Spleen (tissue), 11 donors: Measurements from ENCODE around the gene USP30. TPM values are rescaled to one million over a fixed set of nuclear protein-coding genes. Genes with fewer than 3 reads are reported as not detected.
A peak's percentile ranks its signal among the peaks of the same experiment; 100 is the strongest.

Experiments used
- DNase-seq: peaks from one replicate; pipeline ENCODE4 v3.0.0-alpha.2; 2020
- H3K27ac ChIP-seq, 8 donors: fragments of 200-600 bp; sonication (generic) in 7 of 8; 1 replicate in 4 of 8; 2 replicates in 4 of 8; pipeline versions ENCODE4 v1.5.0 to v1.8.0; 2016 to 2021; ENCODE audit warnings: inconsistent platforms in 4 of 8, mild to moderate bottlenecking in 4 of 8, moderate library complexity in 1 of 8
- H3K27me3 ChIP-seq, 7 donors: fragments of 200-600 bp; sonication (generic) in 6 of 7; replicated peaks in 1 of 7; 1 replicate in 4 of 7; 2 replicates in 3 of 7; pipeline versions ENCODE4 v1.5.0 to v1.8.0; 2016 to 2021; ENCODE audit warnings: inconsistent platforms in 3 of 7, mild to moderate bottlenecking in 1 of 7
- H3K36me3 ChIP-seq, 6 donors: fragments of 200-600 bp; sonication (generic) in 5 of 6; 1 replicate in 4 of 6; 2 replicates in 2 of 6; pipeline versions ENCODE4 v1.5.0 to v1.8.0; 2016 to 2021; ENCODE audit warnings: inconsistent platforms in 2 of 6
- H3K4me1 ChIP-seq, 6 donors: fragments of 200-600 bp; sonication (generic) in 5 of 6; 1 replicate in 3 of 6; 2 replicates in 3 of 6; pipeline versions ENCODE4 v1.5.0 to v1.8.0; 2016 to 2021; ENCODE audit warnings: inconsistent platforms in 3 of 6
- H3K4me3 ChIP-seq, 8 donors: fragments of 200-600 bp; sonication (generic) in 7 of 8; 1 replicate in 4 of 8; 2 replicates in 4 of 8; pipeline versions ENCODE4 v1.5.0 to v1.8.0; 2016 to 2021; ENCODE audit warnings: inconsistent platforms in 4 of 8, mild to moderate bottlenecking in 4 of 8, moderate library complexity in 2 of 8
- H3K9me3 ChIP-seq, 8 donors: fragments of 200-600 bp; sonication (generic) in 7 of 8; 1 replicate in 4 of 8; 2 replicates in 4 of 8; pipeline versions ENCODE4 v1.5.0 to v1.8.0; 2016 to 2021; ENCODE audit warnings: inconsistent platforms in 4 of 8
- POLR2A ChIP-seq, 3 donors: fragments of 450-650 bp; IDR thresholded peaks; one replicate each; pipeline ENCODE4 v1.5.1; 2017; ENCODE audit warnings: antibody characterized with exemption in 3 of 3, mild to moderate bottlenecking in 1 of 3
- POLR2AphosphoS5 ChIP-seq, 3 donors: sonication (generic); formaldehyde crosslinking; IDR thresholded peaks; one replicate each; pipeline ENCODE4 v1.5.1; 2017; ENCODE audit warnings: antibody characterized with exemption in 3 of 3
- WGBS, 5 donors: extraction: QIAGEN DNeasy Blood & Tissue Kit in 3 of 5; methylation state at CpG; one replicate each; pipeline versions ENCODE4 v1.1.5 to v1.1.7; 2013 to 2018; 5-methylcytosine and 5-hydroxymethylcytosine counted together
- intact Hi-C: fragments of 100-400 bp; cut with DNase I; formaldehyde crosslinking; loops from one replicate; pipeline ENCODE4 v1.15.0; 2023; ENCODE audit warnings: low total_unique reads
- polyA plus RNA-seq, 3 donors: library from polyadenylated mRNA; stranded (reverse); fragments of 200-250 nt; gene quantifications; one replicate each; pipeline ENCODE4 v1.2.1, GENCODE V29; 2013
- total RNA-seq, 7 donors: library from RNA; depleted of rRNA in 3 of 7; stranded (reverse); fragments of >200 nt in 3 of 7; fragmentation: NEBNext Ultra II Directional in 4 of 7; extraction: Animal tissue kit (Norgen Biotek cat#: 25700) in 4 of 7; gene quantifications; one replicate each; pipeline versions ENCODE4 v1.1.0 to v1.2.1, GENCODE V29; 2016 to 2021
- TF ChIP-seq, protein P1 (sequence below), 11 experiments: fragments of 200-600 bp in 7 of 11; fragments of 450-650 bp in 4 of 11; sonication (generic) in 4 of 11; IDR thresholded peaks in 8 of 11; conservative IDR thresholded peaks in 3 of 11; 1 replicate in 7 of 11; 2 replicates in 4 of 11; pipeline versions ENCODE4 v1.4.0 to v1.8.0; 2016 to 2021; ENCODE audit warnings: antibody characterized with exemption in 11 of 11, inconsistent platforms in 4 of 11, mild to moderate bottlenecking in 1 of 11
- donor health status: healthy with polysubstance abuse.
- donor health status: DM: no; HTN: no; CAD: no; lungs with moderate emphysema.
- donor health status: DM: no; HTN: no; CAD: no.
- donor health status: Bipolar disorder and iron deficiency.
- donor health status: healthy.
- donor health status: DM: no; HTN: no; CAD: no.
- donor health status: DM: yes; HTN: yes; CAD: no.

USP30 gene
- total and polyA plus RNA-seq, 10 donors = 3.9 to 23.2 (median 11.5) TPM

DNA sequence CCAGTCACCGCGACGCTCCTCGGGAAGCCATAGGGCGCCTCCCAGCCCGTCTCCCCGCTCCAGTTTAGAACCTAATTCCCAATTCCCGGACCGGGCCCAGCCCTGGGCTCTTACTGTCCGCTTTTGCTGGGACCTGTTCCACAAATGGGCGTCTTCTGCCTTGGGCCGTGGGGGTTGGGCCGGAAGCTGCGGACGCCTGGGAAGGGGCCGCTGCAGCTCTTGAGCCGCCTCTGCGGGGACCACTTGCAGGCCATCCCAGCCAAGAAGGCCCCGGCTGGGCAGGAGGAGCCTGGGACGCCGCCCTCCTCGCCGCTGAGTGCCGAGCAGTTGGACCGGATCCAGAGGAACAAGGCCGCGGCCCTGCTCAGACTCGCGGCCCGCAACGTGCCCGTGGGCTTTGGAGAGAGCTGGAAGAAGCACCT is 45.8 kb downstream of the USP30 start:
- H3K9me3 ChIP-seq = no peaks in the 10 kb centered on the region
- no peak for TF ChIP-seq POLR2A (IDR thresholded peaks at IDR 0.05)
- TF ChIP-seq, protein P1, sequence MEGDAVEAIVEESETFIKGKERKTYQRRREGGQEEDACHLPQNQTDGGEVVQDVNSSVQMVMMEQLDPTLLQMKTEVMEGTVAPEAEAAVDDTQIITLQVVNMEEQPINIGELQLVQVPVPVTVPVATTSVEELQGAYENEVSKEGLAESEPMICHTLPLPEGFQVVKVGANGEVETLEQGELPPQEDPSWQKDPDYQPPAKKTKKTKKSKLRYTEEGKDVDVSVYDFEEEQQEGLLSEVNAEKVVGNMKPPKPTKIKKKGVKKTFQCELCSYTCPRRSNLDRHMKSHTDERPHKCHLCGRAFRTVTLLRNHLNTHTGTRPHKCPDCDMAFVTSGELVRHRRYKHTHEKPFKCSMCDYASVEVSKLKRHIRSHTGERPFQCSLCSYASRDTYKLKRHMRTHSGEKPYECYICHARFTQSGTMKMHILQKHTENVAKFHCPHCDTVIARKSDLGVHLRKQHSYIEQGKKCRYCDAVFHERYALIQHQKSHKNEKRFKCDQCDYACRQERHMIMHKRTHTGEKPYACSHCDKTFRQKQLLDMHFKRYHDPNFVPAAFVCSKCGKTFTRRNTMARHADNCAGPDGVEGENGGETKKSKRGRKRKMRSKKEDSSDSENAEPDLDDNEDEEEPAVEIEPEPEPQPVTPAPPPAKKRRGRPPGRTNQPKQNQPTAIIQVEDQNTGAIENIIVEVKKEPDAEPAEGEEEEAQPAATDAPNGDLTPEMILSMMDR (IDR thresholded peaks at IDR 0.05 in 8 of 11, conservative IDR thresholded peaks at IDR 0.05 in 3 of 11) = peak in 1 of 11 experiments; percentile 1
- peak; percentile 61 to 81 (median 75) for TF ChIP-seq POLR2AphosphoS5 (IDR thresholded peaks at IDR 0.05)
- peaks cover 0 to 8% (median 0%) of the 10 kb centered on the region in 7 donors for H3K27me3 ChIP-seq
- 0 to 1% (median 0%) methylated on average over 20 to 32 of the region's 32 CpGs for WGBS, 5 donors
- H3K4me3 ChIP-seq = peak overlapping the region; percentile 76 to 98 (median 95)
- DNase-seq = no peak
- H3K4me1 ChIP-seq = peaks cover 6 to 58% (median 40%) of the 10 kb centered on the region in 6 donors
- peaks cover 0 to 27% (median 11%) of the 10 kb centered on the region in 6 donors for H3K36me3 ChIP-seq
- intact Hi-C loops = loop anchor here (10.0 kb wide), 2 partner anchors 433 to 533 kb away; partner anchors contain the start of genes ISCU and SART3
- peak overlapping the region; percentile 50 to 90 (median 88) for H3K27ac ChIP-seq

DNA sequence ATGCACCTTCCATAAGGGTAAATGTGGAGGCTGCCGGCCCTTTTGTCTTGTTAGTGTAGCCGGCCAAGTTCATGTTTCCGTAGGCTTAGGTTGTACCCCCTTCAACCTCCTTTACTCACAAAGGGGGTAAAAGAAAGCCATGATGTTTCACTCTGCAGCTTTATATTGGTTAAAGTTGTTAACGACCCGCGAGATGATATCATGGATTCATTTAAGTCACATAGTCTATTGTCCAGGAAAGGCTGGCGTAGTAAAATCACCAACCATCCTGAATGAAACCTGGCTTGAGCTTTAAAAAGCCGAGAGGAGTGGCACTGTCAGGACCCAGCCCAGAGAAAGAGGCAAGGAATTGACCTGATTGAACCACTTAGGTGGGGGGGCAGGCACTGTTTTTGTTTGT is 46.3 kb downstream of the USP30 start:
- no peak for DNase-seq
- intact Hi-C loops = loop anchor here (10.0 kb wide), 2 partner anchors 434 to 534 kb away; partner anchors contain the start of genes ISCU and SART3
- TF ChIP-seq, protein P1 (IDR thresholded peaks at IDR 0.05 in 8 of 11, conservative IDR thresholded peaks at IDR 0.05 in 3 of 11) = no peak
- Histone ChIP-seq H3K4me3 (peak overlapping the region; percentile 76 to 98 (median 95)), H3K36me3 (peaks cover 0 to 32% (median 16%) of the 10 kb centered on the region in 6 donors), H3K4me1 (peaks cover 6 to 54% (median 36%) of the 10 kb centered on the region in 6 donors), H3K9me3 (no peaks in the 10 kb centered on the region), H3K27ac (peak overlapping the region; percentile 50 to 90 (median 88)), H3K27me3 (peaks cover 0 to 8% (median 0%) of the 10 kb centered on the region in 7 donors)
- 8 to 12% (median 9%) methylated on average over 8 of the region's 8 CpGs for WGBS, 5 donors

DNA sequence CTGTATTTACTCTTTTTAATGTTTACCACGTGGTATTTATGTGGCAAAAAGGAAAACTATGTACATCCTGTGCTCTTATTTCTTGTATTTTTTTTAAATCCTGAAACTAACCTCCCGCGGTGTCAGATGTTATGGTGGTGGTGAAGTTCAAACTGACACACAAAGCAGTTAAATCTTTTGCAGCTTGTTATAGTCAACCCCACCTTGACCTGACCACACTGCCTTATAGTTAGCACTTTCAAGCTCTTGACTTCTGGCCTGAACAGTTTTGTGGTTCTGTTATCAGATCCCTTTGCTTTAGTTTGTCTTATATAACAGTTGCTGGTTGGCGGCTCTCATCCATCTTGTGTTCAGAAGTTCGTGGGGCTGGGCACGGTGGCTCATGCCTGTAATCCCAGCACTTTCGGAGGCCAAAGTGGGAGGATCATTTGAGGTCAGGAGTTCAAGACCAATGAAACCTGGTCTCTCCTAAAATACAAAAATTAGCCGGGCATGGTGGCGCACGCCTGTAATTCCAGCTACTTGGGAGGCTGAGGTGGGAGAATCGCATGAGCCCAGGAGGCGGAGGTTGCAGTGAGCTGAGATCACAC is 47.1 kb downstream of the USP30 start:
- H3K9me3 ChIP-seq = no peaks in the 10 kb centered on the region
- intact Hi-C loops = loop anchor here (10.0 kb wide), 2 partner anchors 435 to 535 kb away; partner anchors contain the start of genes ISCU and SART3
- peak overlapping the region in 7 of 8 donors; percentile 72 to 90 (median 89) for H3K27ac ChIP-seq
- TF ChIP-seq POLR2A (IDR thresholded peaks at IDR 0.05) (no peak), POLR2AphosphoS5 (IDR thresholded peaks at IDR 0.05) (no peak)
- TF ChIP-seq, protein P1 (IDR thresholded peaks at IDR 0.05 in 8 of 11, conservative IDR thresholded peaks at IDR 0.05 in 3 of 11) = no peak
- H3K36me3 ChIP-seq = peaks cover 0 to 41% (median 24%) of the 10 kb centered on the region in 6 donors
- H3K4me1 ChIP-seq = peaks cover 6 to 49% (median 32%) of the 10 kb centered on the region in 6 donors
- H3K27me3 ChIP-seq = peaks cover 0 to 8% (median 0%) of the 10 kb centered on the region in 7 donors
- WGBS, 5 donors = 61 to 73% (median 69%) methylated on average over 12 of the region's 12 CpGs
- no peak for DNase-seq
- H3K4me3 ChIP-seq = peak overlapping the region in 6 of 8 donors; percentile 76 to 98 (median 95)

DNA sequence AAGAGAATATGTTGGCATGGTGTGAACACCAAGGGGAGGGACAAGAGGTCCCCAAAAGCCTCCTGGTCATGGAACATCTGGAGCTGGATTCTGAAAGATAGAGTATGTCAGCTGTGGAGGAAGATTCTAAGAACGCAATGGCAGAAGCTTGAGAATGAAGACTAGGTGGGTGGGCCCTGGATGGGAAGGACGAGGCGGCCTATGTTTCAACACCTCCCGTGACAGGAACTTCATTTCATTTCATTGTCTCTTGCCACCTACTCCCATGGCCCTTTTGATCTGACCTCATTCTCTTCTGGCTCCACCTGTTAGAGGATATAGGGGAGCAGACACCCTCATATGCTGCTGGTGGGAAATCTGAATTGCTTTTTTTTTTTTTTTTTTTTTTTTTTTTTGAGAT is 48.4 kb downstream of the USP30 start:
- intact Hi-C loops = no loop called here
- WGBS, 5 donors = 58 to 91% (median 76%) methylated on average over 4 of the region's 4 CpGs
- peaks cover 6 to 49% (median 32%) of the 10 kb centered on the region in 6 donors for H3K4me1 ChIP-seq
- H3K4me3 ChIP-seq = no peak overlapping the region
- TF ChIP-seq POLR2A (IDR thresholded peaks at IDR 0.05) (no peak), POLR2AphosphoS5 (IDR thresholded peaks at IDR 0.05) (no peak)
- TF ChIP-seq, protein P1 (IDR thresholded peaks at IDR 0.05 in 8 of 11, conservative IDR thresholded peaks at IDR 0.05 in 3 of 11) = no peak
- no peak for DNase-seq
- peaks cover 0 to 8% (median 0%) of the 10 kb centered on the region in 7 donors for H3K27me3 ChIP-seq
- peaks cover 0 to 53% (median 36%) of the 10 kb centered on the region in 6 donors for H3K36me3 ChIP-seq
- no peak overlapping the region for H3K27ac ChIP-seq
- no peaks in the 10 kb centered on the region for H3K9me3 ChIP-seq
